ENCODE results near the gene LCE3B.

DNA sequence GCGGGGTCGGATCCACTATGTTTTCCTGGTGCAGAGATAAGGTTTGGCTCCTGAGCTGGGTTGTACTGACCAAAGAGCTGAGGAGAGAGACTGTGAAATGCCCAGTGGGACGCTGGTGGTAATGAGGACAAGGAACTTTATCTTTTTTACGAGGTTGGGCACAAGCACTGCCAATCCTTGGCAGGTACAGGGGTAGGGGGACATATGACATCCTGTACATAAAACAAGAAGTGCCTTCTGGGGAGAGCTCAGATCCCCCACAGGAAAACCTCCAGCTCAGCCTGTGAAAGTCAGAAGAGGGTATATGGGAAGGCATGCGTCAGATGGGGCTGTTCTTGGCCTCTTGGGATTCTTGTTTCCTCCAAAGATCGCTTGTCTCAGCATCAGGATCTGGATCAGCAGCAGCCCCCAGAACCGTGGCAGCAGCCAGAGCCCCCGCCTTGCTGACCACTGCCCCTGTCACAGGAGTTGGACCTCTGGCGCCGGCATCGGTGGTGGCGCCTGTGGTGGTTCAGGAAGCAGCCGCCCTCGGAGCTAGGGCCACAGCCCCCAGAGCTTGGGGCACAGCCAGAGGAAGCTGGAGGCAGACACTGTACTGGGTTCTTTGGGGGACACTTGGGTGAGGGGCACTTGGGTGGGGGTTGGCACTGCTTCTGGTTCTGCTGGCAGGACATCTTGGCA lies 47.9 kb upstream of the LCE3B start:
- TF ChIP-seq, protein P1, sequence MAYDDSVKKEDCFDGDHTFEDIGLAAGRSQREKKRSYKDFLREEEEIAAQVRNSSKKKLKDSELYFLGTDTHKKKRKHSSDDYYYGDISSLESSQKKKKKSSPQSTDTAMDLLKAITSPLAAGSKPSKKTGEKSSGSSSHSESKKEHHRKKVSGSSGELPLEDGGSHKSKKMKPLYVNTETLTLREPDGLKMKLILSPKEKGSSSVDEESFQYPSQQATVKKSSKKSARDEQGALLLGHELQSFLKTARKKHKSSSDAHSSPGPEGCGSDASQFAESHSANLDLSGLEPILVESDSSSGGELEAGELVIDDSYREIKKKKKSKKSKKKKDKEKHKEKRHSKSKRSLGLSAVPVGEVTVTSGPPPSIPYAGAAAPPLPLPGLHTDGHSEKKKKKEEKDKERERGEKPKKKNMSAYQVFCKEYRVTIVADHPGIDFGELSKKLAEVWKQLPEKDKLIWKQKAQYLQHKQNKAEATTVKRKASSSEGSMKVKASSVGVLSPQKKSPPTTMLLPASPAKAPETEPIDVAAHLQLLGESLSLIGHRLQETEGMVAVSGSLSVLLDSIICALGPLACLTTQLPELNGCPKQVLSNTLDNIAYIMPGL (CRISPR knock-in tag; IDR thresholded peaks at IDR 0.05) = no peak
- TF ChIP-seq ATF3 (CRISPR knock-in tag; conservative IDR thresholded peaks at IDR 0.05) = no peak
- no peak for TF ChIP-seq CTCF (IDR thresholded peaks at IDR 0.05)
- no peak for TF ChIP-seq EMX1 (CRISPR knock-in tag; IDR thresholded peaks at IDR 0.05)
- TF ChIP-seq, protein P2, sequence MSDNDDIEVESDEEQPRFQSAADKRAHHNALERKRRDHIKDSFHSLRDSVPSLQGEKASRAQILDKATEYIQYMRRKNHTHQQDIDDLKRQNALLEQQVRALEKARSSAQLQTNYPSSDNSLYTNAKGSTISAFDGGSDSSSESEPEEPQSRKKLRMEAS (CRISPR knock-in tag; IDR thresholded peaks at IDR 0.05) = no peak
- TF ChIP-seq ATF1 (CRISPR knock-in tag; IDR thresholded peaks at IDR 0.05) = no peak
- TF ChIP-seq, protein P3, sequence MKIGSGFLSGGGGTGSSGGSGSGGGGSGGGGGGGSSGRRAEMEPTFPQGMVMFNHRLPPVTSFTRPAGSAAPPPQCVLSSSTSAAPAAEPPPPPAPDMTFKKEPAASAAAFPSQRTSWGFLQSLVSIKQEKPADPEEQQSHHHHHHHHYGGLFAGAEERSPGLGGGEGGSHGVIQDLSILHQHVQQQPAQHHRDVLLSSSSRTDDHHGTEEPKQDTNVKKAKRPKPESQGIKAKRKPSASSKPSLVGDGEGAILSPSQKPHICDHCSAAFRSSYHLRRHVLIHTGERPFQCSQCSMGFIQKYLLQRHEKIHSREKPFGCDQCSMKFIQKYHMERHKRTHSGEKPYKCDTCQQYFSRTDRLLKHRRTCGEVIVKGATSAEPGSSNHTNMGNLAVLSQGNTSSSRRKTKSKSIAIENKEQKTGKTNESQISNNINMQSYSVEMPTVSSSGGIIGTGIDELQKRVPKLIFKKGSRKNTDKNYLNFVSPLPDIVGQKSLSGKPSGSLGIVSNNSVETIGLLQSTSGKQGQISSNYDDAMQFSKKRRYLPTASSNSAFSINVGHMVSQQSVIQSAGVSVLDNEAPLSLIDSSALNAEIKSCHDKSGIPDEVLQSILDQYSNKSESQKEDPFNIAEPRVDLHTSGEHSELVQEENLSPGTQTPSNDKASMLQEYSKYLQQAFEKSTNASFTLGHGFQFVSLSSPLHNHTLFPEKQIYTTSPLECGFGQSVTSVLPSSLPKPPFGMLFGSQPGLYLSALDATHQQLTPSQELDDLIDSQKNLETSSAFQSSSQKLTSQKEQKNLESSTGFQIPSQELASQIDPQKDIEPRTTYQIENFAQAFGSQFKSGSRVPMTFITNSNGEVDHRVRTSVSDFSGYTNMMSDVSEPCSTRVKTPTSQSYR (CRISPR knock-in tag; IDR thresholded peaks at IDR 0.05) = no peak

Data from WTC11 (cell line).